Activated CD4-positive, alpha-beta T cell treated with anti-CD3 and anti-CD28 coated beads, Interleukin-2, amount 50 U/mL, for 16 hours (primary cell): ENCODE data around the gene MPHOSPH6.
"Not testable (repeated sequence)": the region's sequence is repeated elsewhere in the genome, so short reads cannot be mapped to it uniquely, and the experiment has no call there.

ENCODE experiments used
- DNase-seq: peaks from one replicate; pipeline ENCODE4 v3.0.0-alpha.2; 2020

MPHOSPH6 gene

GRCh38 chr16:82169861-82170845 is at the start of gene MPHOSPH6:
TSS of gene MPHOSPH6 (minus strand) at chr16:82170224. CDS start at chr16:82170175, 49 bp downstream.
- peak; percentile 90 for DNase-seq

GRCh38 chr16:82219298-82219697 is 49.3 kb upstream of the MPHOSPH6 start:
- no peak for DNase-seq

GRCh38 chr16:82209314-82209713 is 39.3 kb upstream of the MPHOSPH6 start:
- not testable (repeated sequence) for DNase-seq

GRCh38 chr16:82203198-82203597 is 33.2 kb upstream of the MPHOSPH6 start:
- no peak for DNase-seq

GRCh38 chr16:82201926-82202325 is 31.9 kb upstream of the MPHOSPH6 start:
- DNase-seq, result no peak

- DNase-seq, result no peak
Measured at GRCh38 chr16:82201351-82201750, 31.3 kb upstream of the MPHOSPH6 start.

GRCh38 chr16:82199209-82199608 is 29.2 kb upstream of the MPHOSPH6 start:
- no peak for DNase-seq

- no peak for DNase-seq
Measured at GRCh38 chr16:82197540-82198240, 27.7 kb upstream of the MPHOSPH6 start.

GRCh38 chr16:82195917-82196494 is 26.0 kb upstream of the MPHOSPH6 start:
- no peak for DNase-seq

- no peak for DNase-seq
Measured at GRCh38 chr16:82194086-82194485, 24.1 kb upstream of the MPHOSPH6 start.

GRCh38 chr16:82192665-82193064 is 22.6 kb upstream of the MPHOSPH6 start:
- peak; percentile 78 for DNase-seq

GRCh38 chr16:82190386-82190785 is 20.4 kb upstream of the MPHOSPH6 start:
- DNase-seq, result no peak

- peak; percentile 65 for DNase-seq
Measured at GRCh38 chr16:82187829-82188228, 17.8 kb upstream of the MPHOSPH6 start.

- DNase-seq, result no peak
Measured at GRCh38 chr16:82185012-82185411, 15.0 kb upstream of the MPHOSPH6 start.

- no peak for DNase-seq
Measured at GRCh38 chr16:82184213-82184612, 14.2 kb upstream of the MPHOSPH6 start.

GRCh38 chr16:82183004-82183397 is 13.0 kb upstream of the MPHOSPH6 start:
- DNase-seq, result no peak

GRCh38 chr16:82182266-82183003 is 12.4 kb upstream of the MPHOSPH6 start:
- no peak for DNase-seq

GRCh38 chr16:82181461-82182185 is 11.6 kb upstream of the MPHOSPH6 start:
- no peak for DNase-seq

- DNase-seq, result no peak
Measured at GRCh38 chr16:82178352-82178751, 8.3 kb upstream of the MPHOSPH6 start.

- no peak for DNase-seq
Measured at GRCh38 chr16:82177555-82177954, 7.5 kb upstream of the MPHOSPH6 start.

- DNase-seq, result no peak
Measured at GRCh38 chr16:82176204-82176603, 6.2 kb upstream of the MPHOSPH6 start.

GRCh38 chr16:82175627-82176026 is 5.6 kb upstream of the MPHOSPH6 start:
- DNase-seq, result no peak
